SK-N-SH treated with all-trans-retinoic acid at 6 μM for 48 hours (cell line): Measurements from ENCODE around the gene DHX38.

Source experiments
- ATAC-seq: fragments of 200-7000 bp; cut with Tn5 transposase; 3 replicates; pipeline ENCODE4 v1.9.1; 2020; ENCODE audit warnings: mild to moderate bottlenecking, moderate library complexity
- BACH2 ChIP-seq: fragments of 250-450 bp; sonication (Bioruptor Pico); IDR thresholded peaks from 2 replicates; pipeline ENCODE4 v1.9.0; 2021; ENCODE audit warnings: mild to moderate bottlenecking, borderline replicate concordance
- CSDC2 ChIP-seq: fragments of 250-450 bp; sonication (Bioruptor Pico); IDR thresholded peaks from 2 replicates; pipeline ENCODE4 v1.5.0; 2020; ENCODE audit warnings: mild to moderate bottlenecking, moderate library complexity
- CSRNP3 ChIP-seq: fragments of 250-450 bp; sonication (Bioruptor Pico); IDR thresholded peaks from 2 replicates; pipeline ENCODE4 v1.5.1; 2021; ENCODE audit warnings: mild to moderate bottlenecking, moderate library complexity
- GLIS3 ChIP-seq: fragments of 250-450 bp; sonication (Bioruptor Pico); IDR thresholded peaks from 2 replicates; pipeline ENCODE4 v1.5.0; 2020; ENCODE audit warnings: mild to moderate bottlenecking, moderate library complexity
- ISL1 ChIP-seq: fragments of 250-450 bp; sonication (Bioruptor Pico); IDR thresholded peaks from 2 replicates; pipeline ENCODE4 v2.1.2; 2022; ENCODE audit warnings: mild to moderate bottlenecking, moderate library complexity
- PATZ1 ChIP-seq: fragments of 250-450 bp; sonication (Bioruptor Pico); IDR thresholded peaks from 2 replicates; pipeline ENCODE4 v1.8.0; 2020; ENCODE audit warnings: mild to moderate bottlenecking, moderate library complexity, borderline replicate concordance
- POU6F1 ChIP-seq: fragments of 250-450 bp; sonication (Bioruptor Pico); IDR thresholded peaks from 2 replicates; pipeline ENCODE4 v1.8.0; 2021; ENCODE audit warnings: low read depth, mild to moderate bottlenecking, moderate library complexity, borderline replicate concordance
- PPARA ChIP-seq: fragments of 250-450 bp; sonication (Bioruptor Pico); IDR thresholded peaks from 2 replicates; pipeline ENCODE4 v1.5.0; 2020; ENCODE audit warnings: mild to moderate bottlenecking, borderline replicate concordance
- RARB ChIP-seq: fragments of 250-450 bp; sonication (Bioruptor Pico); IDR thresholded peaks from 2 replicates; pipeline ENCODE4 v1.8.0; 2021; ENCODE audit warnings: mild to moderate bottlenecking, moderate library complexity
- TCF4 ChIP-seq: fragments of 250-450 bp; sonication (Bioruptor Pico); IDR thresholded peaks from 2 replicates; pipeline ENCODE4 v1.8.0; 2021; ENCODE audit warnings: mild to moderate bottlenecking, moderate library complexity, borderline replicate concordance
- TSHZ2 ChIP-seq: fragments of 250-450 bp; sonication (Bioruptor Pico); IDR thresholded peaks from 2 replicates; pipeline ENCODE4 v1.5.0; 2020; ENCODE audit warnings: mild to moderate bottlenecking, moderate library complexity
- ZC3H10 ChIP-seq: fragments of 250-450 bp; sonication (Bioruptor Pico); IDR thresholded peaks from 2 replicates; pipeline ENCODE4 v1.5.1; 2021; ENCODE audit warnings: mild to moderate bottlenecking, moderate library complexity
- ZFP3 ChIP-seq: fragments of 250-450 bp; sonication (Bioruptor Pico); IDR thresholded peaks from 2 replicates; pipeline ENCODE4 v1.5.0; 2020; ENCODE audit warnings: mild to moderate bottlenecking, moderate library complexity
- ZNF565 ChIP-seq: fragments of 450-650 bp; formaldehyde crosslinking; conservative IDR thresholded peaks from 2 replicates; pipeline ENCODE4 v1.5.0; 2020; ENCODE audit warnings: low read depth, mild to moderate bottlenecking, moderate library complexity
- ZNF70 ChIP-seq: fragments of 450-650 bp; formaldehyde crosslinking; IDR thresholded peaks from 2 replicates; pipeline ENCODE4 v1.5.0; 2020; ENCODE audit warnings: mild to moderate bottlenecking, moderate library complexity

The DHX38 gene

GRCh38 chr16:72139908-72140307, 46.3 kb downstream of the DHX38 start:
- TF ChIP-seq ISL1 (CRISPR knock-in tag): no peak
- TF ChIP-seq TSHZ2: no peak
- ATAC-seq: no peak

- TF ChIP-seq ZNF565 (CRISPR knock-in tag): no peak
- no peak for TF ChIP-seq ISL1 (CRISPR knock-in tag)
- no peak for TF ChIP-seq POU6F1 (CRISPR knock-in tag)
- no peak for TF ChIP-seq TCF4
- TF ChIP-seq PPARA: no peak
- no peak for TF ChIP-seq CSDC2
- no peak for TF ChIP-seq GLIS3 (CRISPR knock-in tag)
- no peak for TF ChIP-seq RARB (CRISPR knock-in tag)
- no peak for ATAC-seq
Measured at GRCh38 chr16:72142476-72142875, 48.8 kb downstream of the DHX38 start.

- ATAC-seq: no peak
- TF ChIP-seq POU6F1 (CRISPR knock-in tag): no peak
- TF ChIP-seq CSRNP3 (CRISPR knock-in tag): no peak
- TF ChIP-seq CSDC2: no peak
- no peak for TF ChIP-seq ISL1 (CRISPR knock-in tag)
- TF ChIP-seq ZC3H10: no peak
- no peak for TF ChIP-seq PATZ1 (CRISPR knock-in tag)
Measured at GRCh38 chr16:72149676-72150464, 56.2 kb downstream of the DHX38 start.

GRCh38 chr16:72159386-72159785, 65.7 kb downstream of the DHX38 start:
- no peak for ATAC-seq
- TF ChIP-seq CSRNP3 (CRISPR knock-in tag): no peak
- no peak for TF ChIP-seq RARB (CRISPR knock-in tag)
- no peak for TF ChIP-seq TCF4
- TF ChIP-seq CSDC2: no peak
- no peak for TF ChIP-seq PATZ1 (CRISPR knock-in tag)
- no peak for TF ChIP-seq ZFP3 (CRISPR knock-in tag)
- no peak for TF ChIP-seq BACH2 (CRISPR knock-in tag)
- no peak for TF ChIP-seq ZC3H10
- TF ChIP-seq TSHZ2: no peak
- TF ChIP-seq ZNF70 (CRISPR knock-in tag): no peak
- no peak for TF ChIP-seq POU6F1 (CRISPR knock-in tag)
